HEK293 (cell line): Measurements from ENCODE around the gene HPD.
A peak's percentile ranks its signal among the peaks of the same experiment; 100 is the strongest.

Source experiments
- CTCF ChIA-PET: fragments of 350-600 bp; formaldehyde crosslinking; extraction: SDS; loops from one replicate; lab custom pipeline; 2021; ENCODE audit warnings: antibody characterized with exemption; lab: Yijun Ruan, JAX
- POLR2A ChIA-PET: fragments of 300-600 bp; formaldehyde crosslinking; extraction: SDS; loops from one replicate; lab custom pipeline; 2020; ENCODE audit warnings: antibody characterized with exemption, inconsistent platforms; lab: Yijun Ruan, JAX
- H3K27ac ChIP-seq: fragments of 200-500 bp; sonication (Bioruptor generic); 2 replicates; pipeline ENCODE4 v1.5.1; 2014; ENCODE audit warnings: low read depth, low read length, control low read depth, inconsistent platforms; ENCODE audit errors: extremely low read depth
- H3K36me3 ChIP-seq, 2 experiments: fragments of 200-500 bp in 1 of 2; sonication (Bioruptor generic) in 1 of 2; 1 replicate in 1 of 2; 2 replicates in 1 of 2; pipeline ENCODE4 v1.5.1; 2014 to 2017; ENCODE audit warnings: inconsistent platforms in 2 of 2, low read length in 2 of 2; ENCODE audit not compliant: control insufficient read depth in 2 of 2, insufficient read depth in 1 of 2
- H3K4me1 ChIP-seq: fragments of 200-500 bp; sonication (Bioruptor generic); 2 replicates; pipeline ENCODE4 v1.5.1; 2014; ENCODE audit warnings: mild to moderate bottlenecking, low read length, inconsistent platforms; ENCODE audit not compliant: control insufficient read depth, insufficient read depth
- H3K4me3 ChIP-seq: 2 replicates; pipeline ENCODE4 v1.5.1; 2011; ENCODE audit warnings: low read depth, mild to moderate bottlenecking, control low read depth, low read length, moderate library complexity
- H3K9me3 ChIP-seq: fragments of 200-500 bp; sonication (Bioruptor generic); 2 replicates; pipeline ENCODE4 v1.5.1; 2014; ENCODE audit warnings: low read depth, low read length, inconsistent platforms; ENCODE audit not compliant: control insufficient read depth, insufficient read depth
- GLIS1 ChIP-seq: fragments of 450-650 bp; formaldehyde crosslinking; IDR thresholded peaks from 2 replicates; pipeline ENCODE4 v1.5.1; 2016; ENCODE audit warnings: missing biosample characterization, missing genetic modification characterization
- MYNN ChIP-seq: fragments of 450-650 bp; formaldehyde crosslinking; IDR thresholded peaks from 2 replicates; pipeline ENCODE4 v1.5.1; 2016; ENCODE audit warnings: missing biosample characterization, missing genetic modification characterization, borderline replicate concordance
- SCRT1 ChIP-seq: fragments of 450-650 bp; formaldehyde crosslinking; IDR thresholded peaks from 2 replicates; pipeline ENCODE4 v1.5.1; 2016; ENCODE audit warnings: missing biosample characterization, missing genetic modification characterization, borderline replicate concordance
- ZBTB7A ChIP-seq: fragments of 450-650 bp; formaldehyde crosslinking; IDR thresholded peaks from 2 replicates; pipeline ENCODE4 v1.5.1; 2016; ENCODE audit warnings: low read depth, missing biosample characterization, missing genetic modification characterization
- ZNF138 ChIP-seq: fragments of 450-650 bp; formaldehyde crosslinking; IDR thresholded peaks from 2 replicates; pipeline ENCODE4 v1.5.1; 2016; ENCODE audit warnings: missing biosample characterization, missing genetic modification characterization, borderline replicate concordance
- ZNF157 ChIP-seq: fragments of 450-650 bp; formaldehyde crosslinking; IDR thresholded peaks from 2 replicates; pipeline ENCODE4 v1.5.1; 2016; ENCODE audit warnings: missing biosample characterization, missing genetic modification characterization
- ZNF223 ChIP-seq: fragments of 450-650 bp; formaldehyde crosslinking; IDR thresholded peaks from 2 replicates; pipeline ENCODE4 v1.5.1; 2016; ENCODE audit warnings: missing biosample characterization, missing genetic modification characterization
- ZNF302 ChIP-seq: fragments of 450-650 bp; formaldehyde crosslinking; IDR thresholded peaks from 2 replicates; pipeline ENCODE4 v1.5.1; 2016; ENCODE audit warnings: missing biosample characterization, missing genetic modification characterization, low read depth
- ZNF350 ChIP-seq: fragments of 450-650 bp; formaldehyde crosslinking; IDR thresholded peaks from 2 replicates; pipeline ENCODE4 v1.5.0; 2017; ENCODE audit warnings: missing biosample characterization, mild to moderate bottlenecking, missing genetic modification characterization
- ZNF514 ChIP-seq: fragments of 450-650 bp; formaldehyde crosslinking; IDR thresholded peaks from 2 replicates; pipeline ENCODE4 v1.5.1; 2016; ENCODE audit warnings: missing biosample characterization, missing genetic modification characterization
- ZNF530 ChIP-seq: fragments of 450-650 bp; formaldehyde crosslinking; IDR thresholded peaks from 2 replicates; pipeline ENCODE4 v1.5.1; 2016; ENCODE audit warnings: low read depth, missing biosample characterization, missing genetic modification characterization
- ZNF555 ChIP-seq: fragments of 450-650 bp; formaldehyde crosslinking; conservative IDR thresholded peaks from 2 replicates; pipeline ENCODE4 v1.5.1; 2017; ENCODE audit warnings: missing biosample characterization, mild to moderate bottlenecking, missing genetic modification characterization, inconsistent platforms
- ZNF623 ChIP-seq: fragments of 450-650 bp; formaldehyde crosslinking; IDR thresholded peaks from 2 replicates; pipeline ENCODE4 v1.5.1; 2016; ENCODE audit warnings: missing biosample characterization, missing genetic modification characterization
- ZNF654 ChIP-seq: fragments of 450-650 bp; formaldehyde crosslinking; IDR thresholded peaks from 2 replicates; pipeline ENCODE4 v1.5.1; 2016; ENCODE audit warnings: low read depth, missing biosample characterization, missing genetic modification characterization
- ZNF677 ChIP-seq: fragments of 450-650 bp; IDR thresholded peaks from 2 replicates; pipeline ENCODE4 v1.5.0; 2018; ENCODE audit warnings: missing biosample characterization, mild to moderate bottlenecking, missing genetic modification characterization, moderate library complexity
- ZNF707 ChIP-seq: fragments of 450-650 bp; formaldehyde crosslinking; IDR thresholded peaks from 2 replicates; pipeline ENCODE4 v1.5.1; 2016; ENCODE audit warnings: missing biosample characterization, missing genetic modification characterization
- TF ChIP-seq, protein P1 (sequence below): fragments of 450-650 bp; formaldehyde crosslinking; IDR thresholded peaks from 2 replicates; pipeline ENCODE4 v1.5.1; 2016; ENCODE audit warnings: missing biosample characterization, missing genetic modification characterization, low read depth
- TF ChIP-seq, protein P2 (sequence below): fragments of 450-650 bp; formaldehyde crosslinking; IDR thresholded peaks from 2 replicates; pipeline ENCODE4 v1.5.1; 2016; ENCODE audit warnings: missing biosample characterization, missing genetic modification characterization
- TF ChIP-seq, protein P3 (sequence below): fragments of 450-650 bp; formaldehyde crosslinking; conservative IDR thresholded peaks from 2 replicates; pipeline ENCODE4 v1.5.1; 2016; ENCODE audit warnings: low read depth, missing biosample characterization, missing genetic modification characterization

The HPD gene

DNA sequence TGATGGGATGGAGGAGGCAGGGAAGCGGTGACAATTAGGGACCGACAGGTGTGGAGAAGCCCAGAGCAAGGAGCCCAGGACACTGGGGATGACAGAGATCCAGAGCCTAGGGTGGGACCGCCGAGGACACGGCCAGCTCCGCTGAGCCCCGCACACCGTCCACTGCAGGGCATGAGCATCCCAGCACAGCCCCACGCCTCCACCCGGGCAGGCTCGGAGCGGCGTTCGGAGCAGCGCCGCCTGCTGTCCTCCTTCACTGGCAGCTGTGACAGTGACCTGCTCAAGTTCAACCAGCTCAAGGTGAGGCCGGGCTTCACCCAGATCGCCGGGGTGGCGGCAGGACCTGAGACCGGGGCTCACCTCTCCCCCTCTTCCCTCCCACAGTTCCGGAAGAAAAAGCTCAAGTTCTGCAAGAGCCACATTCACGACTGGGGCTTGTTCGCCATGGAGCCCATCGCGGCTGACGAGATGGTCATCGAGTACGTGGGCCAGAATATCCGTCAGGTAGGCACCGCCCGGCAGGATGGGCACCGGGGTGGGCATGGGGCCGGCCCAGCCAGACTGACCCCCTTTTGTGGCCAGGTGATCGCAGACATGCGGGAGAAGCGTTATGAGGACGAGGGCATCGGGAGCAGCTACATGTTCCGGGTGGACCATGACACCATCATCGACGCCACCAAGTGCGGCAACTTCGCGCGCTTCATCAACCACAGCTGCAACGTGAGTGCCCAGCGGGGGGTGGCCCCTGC, 31.1 kb downstream of the HPD start (continued):
- TF ChIP-seq, protein P1, sequence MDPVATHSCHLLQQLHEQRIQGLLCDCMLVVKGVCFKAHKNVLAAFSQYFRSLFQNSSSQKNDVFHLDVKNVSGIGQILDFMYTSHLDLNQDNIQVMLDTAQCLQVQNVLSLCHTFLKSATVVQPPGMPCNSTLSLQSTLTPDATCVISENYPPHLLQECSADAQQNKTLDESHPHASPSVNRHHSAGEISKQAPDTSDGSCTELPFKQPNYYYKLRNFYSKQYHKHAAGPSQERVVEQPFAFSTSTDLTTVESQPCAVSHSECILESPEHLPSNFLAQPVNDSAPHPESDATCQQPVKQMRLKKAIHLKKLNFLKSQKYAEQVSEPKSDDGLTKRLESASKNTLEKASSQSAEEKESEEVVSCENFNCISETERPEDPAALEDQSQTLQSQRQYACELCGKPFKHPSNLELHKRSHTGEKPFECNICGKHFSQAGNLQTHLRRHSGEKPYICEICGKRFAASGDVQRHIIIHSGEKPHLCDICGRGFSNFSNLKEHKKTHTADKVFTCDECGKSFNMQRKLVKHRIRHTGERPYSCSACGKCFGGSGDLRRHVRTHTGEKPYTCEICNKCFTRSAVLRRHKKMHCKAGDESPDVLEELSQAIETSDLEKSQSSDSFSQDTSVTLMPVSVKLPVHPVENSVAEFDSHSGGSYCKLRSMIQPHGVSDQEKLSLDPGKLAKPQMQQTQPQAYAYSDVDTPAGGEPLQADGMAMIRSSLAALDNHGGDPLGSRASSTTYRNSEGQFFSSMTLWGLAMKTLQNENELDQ (tag by site-specific recombination): no peak
- TF ChIP-seq ZBTB7A (tag by site-specific recombination): no peak
- no peak for TF ChIP-seq GLIS1 (tag by site-specific recombination)
- no peak for TF ChIP-seq ZNF350
- TF ChIP-seq ZNF223 (tag by site-specific recombination): no peak
- TF ChIP-seq, all 188 proteins: peak for 0

DNA sequence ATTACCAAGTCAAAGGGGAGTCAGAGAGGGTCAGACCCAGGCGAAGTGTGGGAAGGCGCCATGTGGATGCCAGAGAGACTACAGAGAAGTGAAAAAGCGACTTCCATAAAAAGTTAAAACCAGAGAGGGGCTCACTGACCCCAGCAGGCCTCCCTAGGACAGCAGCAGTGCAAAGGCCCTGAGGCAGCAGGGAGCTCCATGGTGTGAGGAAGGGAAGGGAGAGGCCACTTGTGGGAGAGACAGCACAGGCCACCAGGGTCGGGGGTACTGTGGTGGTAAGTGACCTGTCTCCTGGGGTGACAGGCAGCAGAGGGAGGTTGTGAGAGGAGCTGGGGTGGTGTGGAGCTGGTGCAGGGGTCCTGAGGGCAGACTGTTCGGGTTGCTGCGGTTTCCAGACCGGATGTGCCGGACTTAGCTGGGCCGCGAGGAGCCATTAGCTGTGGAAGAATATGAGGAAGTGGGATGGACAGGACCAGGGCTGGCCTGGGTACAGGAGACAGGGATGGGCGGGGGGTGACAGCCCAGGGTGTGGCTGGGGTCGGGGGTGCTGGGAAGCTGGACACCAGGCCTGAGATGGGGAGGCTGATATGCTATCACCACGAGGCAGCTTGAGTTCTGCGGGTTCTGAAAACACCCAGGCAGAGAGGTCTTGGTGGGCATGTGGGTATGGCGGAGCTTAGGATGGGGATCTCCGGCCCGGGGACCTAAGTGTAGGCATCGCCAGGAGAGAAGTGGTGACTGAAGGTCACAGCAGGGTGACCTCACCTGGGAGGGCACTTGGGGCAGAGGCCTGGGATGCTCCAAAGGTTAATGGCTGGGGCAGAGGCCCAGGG, 32.1 kb downstream of the HPD start:
- CTCF ChIA-PET: interaction anchor here (0.6 to 3.9 kb wide), 5 partner anchors 15 to 34 kb away, joined by 3 to 23 read pairs (median 16); partner anchors contain the start of gene RHOF
- peak; percentile 98 for TF ChIP-seq ZNF623 (tag by site-specific recombination)
- no peak for TF ChIP-seq ZNF530 (tag by site-specific recombination)
- Histone ChIP-seq H3K9me3 (no peaks in the 10 kb centered on the region), H3K4me1 (no peaks in the 10 kb centered on the region), H3K36me3 (peaks cover 21 to 79% of the 10 kb centered on the region in 2 experiments; a peak in 2 of 3 replicates), H3K27ac (no peak overlapping the region), H3K4me3 (no peak overlapping the region)
- POLR2A ChIA-PET: interaction anchor here (0.6 to 1.6 kb wide), 4 partner anchors 20 to 114 kb away, joined by 3 to 4 read pairs (median 3); partner anchors contain the start of gene PSMD9

DNA sequence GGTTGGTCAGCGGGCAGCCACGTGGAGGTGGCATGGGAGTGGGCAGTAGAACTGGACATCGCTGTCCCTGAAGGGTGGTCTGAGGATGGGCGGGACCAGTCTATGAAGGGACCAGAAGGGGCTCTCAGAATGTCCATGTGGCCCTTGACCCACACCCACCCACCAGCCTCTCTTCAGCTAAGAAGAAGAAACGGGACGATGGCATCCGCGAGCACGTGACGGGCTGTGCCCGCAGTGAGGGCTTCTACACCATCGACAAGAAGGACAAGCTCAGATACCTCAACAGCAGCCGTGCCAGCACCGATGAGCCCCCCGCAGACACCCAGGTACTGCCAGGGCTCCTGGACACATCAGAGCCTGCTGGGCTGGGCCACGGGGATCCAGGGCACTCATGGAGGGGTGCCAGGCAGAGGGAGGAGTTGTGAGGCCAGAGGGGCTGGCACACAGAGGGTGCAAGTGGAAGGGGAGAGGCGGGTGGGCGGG, 33.6 kb downstream of the HPD start:
- Histone ChIP-seq H3K27ac (no peak overlapping the region), H3K36me3 (peaks cover 22 to 76% of the 10 kb centered on the region in 2 experiments; a peak in 2 of 3 replicates), H3K4me1 (no peaks in the 10 kb centered on the region), H3K4me3 (no peak overlapping the region), H3K9me3 (no peaks in the 10 kb centered on the region)
- CTCF ChIA-PET: interaction anchor here (3.4 to 3.9 kb wide), 2 partner anchors 13 to 30 kb away, joined by 16 to 23 read pairs; no protein-coding TSS in a partner anchor
- POLR2A ChIA-PET: interaction anchor here (0.6 to 1.0 kb wide), 3 partner anchors 10 to 29 kb away, joined by 3 read pairs; no protein-coding TSS in a partner anchor
- TF ChIP-seq, protein P2, sequence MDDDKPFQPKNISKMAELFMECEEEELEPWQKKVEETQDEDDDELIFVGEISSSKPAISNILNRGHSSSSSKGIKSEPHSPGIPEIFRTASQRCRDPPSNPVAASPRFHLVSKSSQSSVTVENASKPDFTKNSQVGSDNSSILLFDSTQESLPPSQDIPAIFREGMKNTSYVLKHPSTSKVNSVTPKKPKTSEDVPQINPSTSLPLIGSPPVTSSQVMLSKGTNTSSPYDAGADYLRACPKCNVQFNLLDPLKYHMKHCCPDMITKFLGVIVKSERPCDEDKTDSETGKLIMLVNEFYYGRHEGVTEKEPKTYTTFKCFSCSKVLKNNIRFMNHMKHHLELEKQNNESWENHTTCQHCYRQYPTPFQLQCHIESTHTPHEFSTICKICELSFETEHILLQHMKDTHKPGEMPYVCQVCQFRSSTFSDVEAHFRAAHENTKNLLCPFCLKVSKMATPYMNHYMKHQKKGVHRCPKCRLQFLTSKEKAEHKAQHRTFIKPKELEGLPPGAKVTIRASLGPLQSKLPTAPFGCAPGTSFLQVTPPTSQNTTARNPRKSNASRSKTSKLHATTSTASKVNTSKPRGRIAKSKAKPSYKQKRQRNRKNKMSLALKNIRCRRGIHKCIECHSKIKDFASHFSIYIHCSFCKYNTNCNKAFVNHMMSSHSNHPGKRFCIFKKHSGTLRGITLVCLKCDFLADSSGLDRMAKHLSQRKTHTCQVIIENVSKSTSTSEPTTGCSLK (tag by site-specific recombination): no peak
- TF ChIP-seq ZNF157 (no peak), ZNF302 (no peak), ZNF514 (tag by site-specific recombination) (no peak), ZNF654 (no peak), MYNN (tag by site-specific recombination) (no peak), ZNF677 (tag by site-specific recombination) (no peak), SCRT1 (tag by site-specific recombination) (no peak), ZNF555 (tag by site-specific recombination) (no peak), ZNF707 (tag by site-specific recombination) (no peak), ZNF138 (tag by site-specific recombination) (no peak)
- TF ChIP-seq, protein P3, sequence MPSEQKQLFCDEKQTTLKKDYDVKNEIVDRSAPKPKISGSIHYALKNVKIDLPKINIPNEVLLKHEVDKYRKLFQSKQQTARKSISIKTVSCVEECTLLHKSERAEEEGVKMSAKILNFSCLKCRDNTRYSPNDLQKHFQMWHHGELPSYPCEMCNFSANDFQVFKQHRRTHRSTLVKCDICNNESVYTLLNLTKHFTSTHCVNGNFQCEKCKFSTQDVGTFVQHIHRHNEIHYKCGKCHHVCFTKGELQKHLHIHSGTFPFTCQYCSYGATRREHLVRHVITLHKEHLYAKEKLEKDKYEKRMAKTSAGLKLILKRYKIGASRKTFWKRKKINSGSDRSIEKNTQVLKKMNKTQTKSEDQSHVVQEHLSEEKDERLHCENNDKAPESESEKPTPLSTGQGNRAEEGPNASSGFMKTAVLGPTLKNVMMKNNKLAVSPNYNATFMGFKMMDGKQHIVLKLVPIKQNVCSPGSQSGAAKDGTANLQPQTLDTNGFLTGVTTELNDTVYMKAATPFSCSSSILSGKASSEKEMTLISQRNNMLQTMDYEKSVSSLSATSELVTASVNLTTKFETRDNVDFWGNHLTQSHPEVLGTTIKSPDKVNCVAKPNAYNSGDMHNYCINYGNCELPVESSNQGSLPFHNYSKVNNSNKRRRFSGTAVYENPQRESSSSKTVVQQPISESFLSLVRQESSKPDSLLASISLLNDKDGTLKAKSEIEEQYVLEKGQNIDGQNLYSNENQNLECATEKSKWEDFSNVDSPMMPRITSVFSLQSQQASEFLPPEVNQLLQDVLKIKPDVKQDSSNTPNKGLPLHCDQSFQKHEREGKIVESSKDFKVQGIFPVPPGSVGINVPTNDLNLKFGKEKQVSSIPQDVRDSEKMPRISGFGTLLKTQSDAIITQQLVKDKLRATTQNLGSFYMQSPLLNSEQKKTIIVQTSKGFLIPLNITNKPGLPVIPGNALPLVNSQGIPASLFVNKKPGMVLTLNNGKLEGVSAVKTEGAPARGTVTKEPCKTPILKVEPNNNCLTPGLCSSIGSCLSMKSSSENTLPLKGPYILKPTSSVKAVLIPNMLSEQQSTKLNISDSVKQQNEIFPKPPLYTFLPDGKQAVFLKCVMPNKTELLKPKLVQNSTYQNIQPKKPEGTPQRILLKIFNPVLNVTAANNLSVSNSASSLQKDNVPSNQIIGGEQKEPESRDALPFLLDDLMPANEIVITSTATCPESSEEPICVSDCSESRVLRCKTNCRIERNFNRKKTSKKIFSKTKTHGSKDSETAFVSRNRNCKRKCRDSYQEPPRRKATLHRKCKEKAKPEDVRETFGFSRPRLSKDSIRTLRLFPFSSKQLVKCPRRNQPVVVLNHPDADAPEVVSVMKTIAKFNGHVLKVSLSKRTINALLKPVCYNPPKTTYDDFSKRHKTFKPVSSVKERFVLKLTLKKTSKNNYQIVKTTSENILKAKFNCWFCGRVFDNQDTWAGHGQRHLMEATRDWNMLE (tag by site-specific recombination): no peak
